Parathyroid adenoma (tissue), 2 donors: ENCODE measurements around the gene PMPCA.

Source experiments
- H2AFZ ChIP-seq: fragments of 300-600 bp; sonication (generic); one replicate; pipeline ENCODE4 v1.7.0; 2017; ENCODE audit warnings: antibody characterized with exemption, mild to moderate bottlenecking
- H3K27ac ChIP-seq: fragments of 300-600 bp; sonication (generic); one replicate; pipeline ENCODE4 v1.7.0; 2017
- H3K27me3 ChIP-seq: fragments of 300-600 bp; sonication (generic); one replicate; pipeline ENCODE4 v1.7.0; 2017; ENCODE audit warnings: low read length; ENCODE audit not compliant: control insufficient read depth, insufficient read depth
- H3K36me3 ChIP-seq: fragments of 300-600 bp; sonication (generic); one replicate; pipeline ENCODE4 v1.7.0; 2017; ENCODE audit warnings: low read length; ENCODE audit not compliant: control insufficient read depth, insufficient read depth
- H3K4me1 ChIP-seq: fragments of 300-600 bp; sonication (generic); one replicate; pipeline ENCODE4 v1.7.0; 2017; ENCODE audit warnings: control low read depth
- H3K4me2 ChIP-seq: fragments of 300-600 bp; sonication (generic); one replicate; pipeline ENCODE4 v1.7.0; 2017; ENCODE audit warnings: low read length
- H3K4me3 ChIP-seq: fragments of 300-600 bp; sonication (generic); one replicate; pipeline ENCODE4 v1.7.0; 2017; ENCODE audit warnings: low read depth, low read length
- H3K79me2 ChIP-seq: fragments of 300-600 bp; sonication (generic); one replicate; pipeline ENCODE4 v1.7.0; 2017; ENCODE audit warnings: control low read depth
- H3K9ac ChIP-seq: fragments of 300-600 bp; sonication (generic); one replicate; pipeline ENCODE4 v1.7.0; 2017; ENCODE audit warnings: mild to moderate bottlenecking
- H3K9me3 ChIP-seq: fragments of 300-600 bp; sonication (generic); one replicate; pipeline ENCODE4 v1.7.0; 2017; ENCODE audit warnings: low read length; ENCODE audit not compliant: control insufficient read depth
- CTCF ChIP-seq: fragments of 300-600 bp; sonication (generic); IDR thresholded peaks from one replicate; pipeline ENCODE4 v1.7.0; 2017; ENCODE audit warnings: antibody characterized with exemption, mild to moderate bottlenecking
- donor health status: primary hyperparathyroidism.

PMPCA gene

GRCh38 chr9:136429683-136430491, 19.4 kb downstream of the PMPCA start:
- H3K79me2 ChIP-seq: no peaks in the 10 kb centered on the region
- no peaks in the 10 kb centered on the region for H3K4me1 ChIP-seq
- H3K9ac ChIP-seq: no peak overlapping the region
- H3K36me3 ChIP-seq: no peaks in the 10 kb centered on the region
- no peaks in the 10 kb centered on the region for H3K9me3 ChIP-seq
- no peak for TF ChIP-seq CTCF
- H3K27me3 ChIP-seq: no peaks in the 10 kb centered on the region
- no peak overlapping the region for H3K4me3 ChIP-seq
- no peak overlapping the region for H2AFZ ChIP-seq
- no peak overlapping the region for H3K27ac ChIP-seq
- H3K4me2 ChIP-seq: no peak overlapping the region

DNA sequence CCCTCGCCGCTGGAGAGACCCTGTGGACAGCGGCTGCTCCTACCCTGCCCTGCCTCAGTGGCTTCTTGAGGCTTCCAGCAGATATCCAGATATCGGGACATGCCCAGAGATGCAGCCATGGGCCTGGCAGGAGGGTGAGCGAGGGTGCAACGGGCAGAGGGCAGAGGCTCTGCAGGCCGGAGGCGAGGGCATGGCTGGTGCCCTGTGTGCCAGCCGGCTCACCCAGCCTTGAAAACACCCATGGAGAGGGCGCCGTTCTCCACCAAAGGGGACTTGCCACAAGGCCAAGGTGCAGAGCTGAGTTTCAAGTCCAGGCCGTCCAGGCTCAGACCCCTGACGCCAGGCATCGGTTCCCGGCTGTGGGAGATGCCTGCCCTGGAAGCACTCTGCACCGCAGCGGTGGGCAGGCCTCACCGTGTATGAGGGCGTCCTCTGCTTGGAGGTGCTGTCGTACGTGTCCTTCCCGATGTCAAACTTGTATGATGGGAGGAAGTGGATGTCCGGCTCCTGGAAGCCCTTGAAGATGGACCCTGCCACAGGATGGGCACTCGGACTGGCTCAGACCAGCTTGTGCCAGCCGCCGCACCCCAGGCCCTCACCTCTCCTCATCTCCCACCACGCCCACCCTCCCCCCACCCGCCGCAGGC, 20.3 kb downstream of the PMPCA start:
- no peak overlapping the region for H3K4me3 ChIP-seq
- no peaks in the 10 kb centered on the region for H3K27me3 ChIP-seq
- H3K9me3 ChIP-seq: no peaks in the 10 kb centered on the region
- no peak overlapping the region for H3K9ac ChIP-seq
- H2AFZ ChIP-seq: no peak overlapping the region
- no peaks in the 10 kb centered on the region for H3K36me3 ChIP-seq
- TF ChIP-seq CTCF: no peak
- no peaks in the 10 kb centered on the region for H3K79me2 ChIP-seq
- H3K27ac ChIP-seq: no peak overlapping the region
- no peaks in the 10 kb centered on the region for H3K4me1 ChIP-seq
- no peak overlapping the region for H3K4me2 ChIP-seq

- Histone ChIP-seq H2AFZ (no peak overlapping the region), H3K9ac (no peak overlapping the region), H3K4me2 (no peak overlapping the region), H3K9me3 (no peaks in the 10 kb centered on the region), H3K27ac (no peak overlapping the region), H3K36me3 (no peaks in the 10 kb centered on the region), H3K27me3 (no peaks in the 10 kb centered on the region), H3K4me3 (no peak overlapping the region), H3K79me2 (no peaks in the 10 kb centered on the region), H3K4me1 (no peaks in the 10 kb centered on the region)
- TF ChIP-seq CTCF: no peak
These were observed 21.4 kb downstream of the PMPCA start for GRCh38 chr9:136431782-136432350.

- Histone ChIP-seq H3K79me2 (peaks cover 1% of the 10 kb centered on the region), H3K27me3 (no peaks in the 10 kb centered on the region), H3K27ac (no peak overlapping the region), H3K4me3 (no peak overlapping the region), H3K4me1 (no peaks in the 10 kb centered on the region), H2AFZ (no peak overlapping the region), H3K9ac (no peak overlapping the region), H3K9me3 (no peaks in the 10 kb centered on the region), H3K36me3 (no peaks in the 10 kb centered on the region), H3K4me2 (no peak overlapping the region)
- no peak for TF ChIP-seq CTCF
These were observed 22.1 kb downstream of the PMPCA start for GRCh38 chr9:136432591-136432990.
